Adrenal gland (tissue), 5 donors: ENCODE measurements around the gene AGAP1.

Experiments
- POLR2A ChIP-seq, 2 donors: fragments of 450-650 bp; IDR thresholded peaks; one replicate each; pipeline ENCODE4 v1.6.1; 2017; ENCODE audit warnings: antibody characterized with exemption in 2 of 2, mild to moderate bottlenecking in 2 of 2, moderate library complexity in 1 of 2
- TF ChIP-seq, protein P1 (sequence below), 6 experiments: fragments of 450-650 bp in 4 of 6; fragments of 200-600 bp in 2 of 6; sonication (generic) in 1 of 6; IDR thresholded peaks; 1 replicate in 5 of 6; 2 replicates in 1 of 6; pipeline versions ENCODE4 v1.5.1 to v1.8.0; 2016 to 2021; ENCODE audit warnings: antibody characterized with exemption in 6 of 6, mild to moderate bottlenecking in 2 of 6, moderate library complexity in 1 of 6
- donor health status: DM: no; HTN: no; CAD: no.

GRCh38 chr2:235810846-235811245 lies 317.0 kb downstream of the AGAP1 start:
- TF ChIP-seq, protein P1, sequence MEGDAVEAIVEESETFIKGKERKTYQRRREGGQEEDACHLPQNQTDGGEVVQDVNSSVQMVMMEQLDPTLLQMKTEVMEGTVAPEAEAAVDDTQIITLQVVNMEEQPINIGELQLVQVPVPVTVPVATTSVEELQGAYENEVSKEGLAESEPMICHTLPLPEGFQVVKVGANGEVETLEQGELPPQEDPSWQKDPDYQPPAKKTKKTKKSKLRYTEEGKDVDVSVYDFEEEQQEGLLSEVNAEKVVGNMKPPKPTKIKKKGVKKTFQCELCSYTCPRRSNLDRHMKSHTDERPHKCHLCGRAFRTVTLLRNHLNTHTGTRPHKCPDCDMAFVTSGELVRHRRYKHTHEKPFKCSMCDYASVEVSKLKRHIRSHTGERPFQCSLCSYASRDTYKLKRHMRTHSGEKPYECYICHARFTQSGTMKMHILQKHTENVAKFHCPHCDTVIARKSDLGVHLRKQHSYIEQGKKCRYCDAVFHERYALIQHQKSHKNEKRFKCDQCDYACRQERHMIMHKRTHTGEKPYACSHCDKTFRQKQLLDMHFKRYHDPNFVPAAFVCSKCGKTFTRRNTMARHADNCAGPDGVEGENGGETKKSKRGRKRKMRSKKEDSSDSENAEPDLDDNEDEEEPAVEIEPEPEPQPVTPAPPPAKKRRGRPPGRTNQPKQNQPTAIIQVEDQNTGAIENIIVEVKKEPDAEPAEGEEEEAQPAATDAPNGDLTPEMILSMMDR (IDR thresholded peaks at IDR 0.05): no peak
- TF ChIP-seq POLR2A (IDR thresholded peaks at IDR 0.05): no peak
